Loucy (cell line): Measurements from ENCODE around the gene S100A3.

ENCODE experiments used
- H2AFZ ChIP-seq: fragments of 200-600 bp; sonication (generic); 2 replicates; pipeline ENCODE4 v1.6.0; 2016; ENCODE audit warnings: antibody characterized with exemption, mild to moderate bottlenecking, low read length, moderate library complexity
- H3F3A ChIP-seq: fragments of 200-600 bp; 2 replicates; pipeline ENCODE4 v1.6.0; 2016; ENCODE audit warnings: antibody characterized with exemption, low read depth, mild to moderate bottlenecking
- H3K27me3 ChIP-seq: fragments of 200-600 bp; sonication (generic); 2 replicates; pipeline ENCODE4 v1.6.1; 2014; ENCODE audit warnings: low read length, mild to moderate bottlenecking; ENCODE audit not compliant: insufficient read depth, poor library complexity, severe bottlenecking
- H3K36me3 ChIP-seq: fragments of 200-600 bp; sonication (generic); 2 replicates; pipeline ENCODE4 v1.6.1; 2016; ENCODE audit warnings: low read length; ENCODE audit not compliant: insufficient read depth
- H3K4me1 ChIP-seq: fragments of 200-600 bp; sonication (generic); 2 replicates; pipeline ENCODE4 v1.5.1; 2014; ENCODE audit warnings: low read length, mild to moderate bottlenecking; ENCODE audit not compliant: insufficient read depth, poor library complexity, severe bottlenecking
- H3K4me2 ChIP-seq: fragments of 200-600 bp; sonication (generic); 2 replicates; pipeline ENCODE4 v1.6.0; 2014; ENCODE audit warnings: antibody characterized with exemption, low read length, low read depth, mild to moderate bottlenecking; ENCODE audit not compliant: poor library complexity, severe bottlenecking
- H3K4me3 ChIP-seq: fragments of 200-600 bp; sonication (generic); 2 replicates; pipeline ENCODE4 v1.5.1; 2014; ENCODE audit warnings: low read length, mild to moderate bottlenecking, mixed read lengths; ENCODE audit not compliant: poor library complexity, severe bottlenecking
- H3K79me2 ChIP-seq: fragments of 200-600 bp; sonication (generic); 2 replicates; pipeline ENCODE4 v1.6.1; 2014; ENCODE audit warnings: low read length; ENCODE audit not compliant: insufficient read depth
- H3K9ac ChIP-seq: fragments of 200-600 bp; sonication (generic); 2 replicates; pipeline ENCODE4 v1.6.0; 2014; ENCODE audit warnings: mild to moderate bottlenecking, low read depth, low read length, moderate library complexity; ENCODE audit not compliant: poor library complexity, severe bottlenecking
- H3K9me2 ChIP-seq: fragments of 200-600 bp; sonication (generic); replicated peaks from 2 replicates; pipeline ENCODE4 v1.6.1; 2016; ENCODE audit warnings: low read depth, low read length, mixed read lengths
- H3K9me3 ChIP-seq: fragments of 200-600 bp; sonication (generic); 2 replicates; pipeline ENCODE4 v1.6.1; 2014; ENCODE audit warnings: mild to moderate bottlenecking, antibody characterized with exemption, low read length, low read depth; ENCODE audit not compliant: insufficient read depth
- H4K20me1 ChIP-seq: fragments of 200-600 bp; sonication (generic); 2 replicates; pipeline ENCODE4 v1.6.0; 2014; ENCODE audit warnings: antibody characterized with exemption, low read length, mild to moderate bottlenecking; ENCODE audit not compliant: insufficient read depth, poor library complexity, severe bottlenecking
- EZH2phosphoT487 ChIP-seq: fragments of 200-600 bp; IDR thresholded peaks from 2 replicates; pipeline ENCODE4 v1.6.1; 2018; ENCODE audit warnings: antibody characterized with exemption, mild to moderate bottlenecking, moderate library complexity, borderline replicate concordance
- TF ChIP-seq, protein P1 (sequence below): fragments of 200-600 bp; sonication (generic); conservative IDR thresholded peaks from 2 replicates; pipeline ENCODE4 v1.5.1; 2014; ENCODE audit warnings: mild to moderate bottlenecking, antibody characterized with exemption, low read length

S100A3 gene

DNA sequence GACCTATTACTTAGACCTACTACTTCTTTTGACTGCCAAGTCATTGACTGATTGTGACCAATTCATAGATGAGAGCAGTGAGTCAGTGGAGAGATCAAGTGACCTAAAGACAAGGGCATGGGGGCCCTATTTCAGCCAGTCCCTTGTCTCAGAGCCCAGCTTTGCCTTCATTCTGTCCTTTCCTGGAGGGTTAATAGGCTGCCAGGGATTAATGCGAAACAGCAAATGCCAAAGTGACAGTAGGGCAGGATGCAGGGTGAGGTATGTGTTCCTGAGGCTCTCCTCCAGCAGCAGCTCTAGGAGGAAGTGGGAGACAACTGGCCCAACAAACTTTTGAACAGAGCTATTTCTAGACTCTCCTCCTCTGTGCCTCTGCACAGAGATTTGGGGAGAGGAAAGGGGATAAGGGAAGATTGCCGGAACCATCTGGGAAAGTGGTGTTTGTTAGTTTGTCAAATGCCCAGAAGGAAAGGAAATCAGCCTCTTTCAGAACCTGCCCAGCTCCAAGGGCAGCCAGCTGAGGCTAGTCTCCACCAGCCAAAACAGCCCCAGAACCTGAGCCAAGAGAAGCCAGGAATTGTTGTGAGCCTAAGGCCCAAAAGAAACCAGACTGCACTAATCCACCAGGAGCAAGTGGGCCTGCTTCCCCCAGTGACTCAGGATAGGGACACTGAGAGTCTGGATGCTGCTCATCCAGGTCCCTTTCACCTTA is 4.9 kb upstream of the S100A3 start:
- Histone ChIP-seq H3K27me3 (no peaks in the 10 kb centered on the region), H3K4me1 (peaks cover 27% of the 10 kb centered on the region), H2AFZ (no peak overlapping the region), H3F3A (no peaks in the 10 kb centered on the region), H3K4me3 (no peak overlapping the region), H3K4me2 (no peak overlapping the region), H3K9me2 (no peaks in the 10 kb centered on the region), H3K36me3 (no peaks in the 10 kb centered on the region), H3K9ac (peak overlapping the region; percentile 35), H3K79me2 (no peaks in the 10 kb centered on the region), H4K20me1 (no peaks in the 10 kb centered on the region), H3K9me3 (no peaks in the 10 kb centered on the region)
- TF ChIP-seq, protein P1, sequence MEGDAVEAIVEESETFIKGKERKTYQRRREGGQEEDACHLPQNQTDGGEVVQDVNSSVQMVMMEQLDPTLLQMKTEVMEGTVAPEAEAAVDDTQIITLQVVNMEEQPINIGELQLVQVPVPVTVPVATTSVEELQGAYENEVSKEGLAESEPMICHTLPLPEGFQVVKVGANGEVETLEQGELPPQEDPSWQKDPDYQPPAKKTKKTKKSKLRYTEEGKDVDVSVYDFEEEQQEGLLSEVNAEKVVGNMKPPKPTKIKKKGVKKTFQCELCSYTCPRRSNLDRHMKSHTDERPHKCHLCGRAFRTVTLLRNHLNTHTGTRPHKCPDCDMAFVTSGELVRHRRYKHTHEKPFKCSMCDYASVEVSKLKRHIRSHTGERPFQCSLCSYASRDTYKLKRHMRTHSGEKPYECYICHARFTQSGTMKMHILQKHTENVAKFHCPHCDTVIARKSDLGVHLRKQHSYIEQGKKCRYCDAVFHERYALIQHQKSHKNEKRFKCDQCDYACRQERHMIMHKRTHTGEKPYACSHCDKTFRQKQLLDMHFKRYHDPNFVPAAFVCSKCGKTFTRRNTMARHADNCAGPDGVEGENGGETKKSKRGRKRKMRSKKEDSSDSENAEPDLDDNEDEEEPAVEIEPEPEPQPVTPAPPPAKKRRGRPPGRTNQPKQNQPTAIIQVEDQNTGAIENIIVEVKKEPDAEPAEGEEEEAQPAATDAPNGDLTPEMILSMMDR: no peak
- TF ChIP-seq EZH2phosphoT487: no peak

GRCh38 chr1:153553096-153553495 is 4.0 kb upstream of the S100A3 start:
- H3K9me2 ChIP-seq: no peaks in the 10 kb centered on the region
- no peak overlapping the region for H2AFZ ChIP-seq
- peaks cover 34% of the 10 kb centered on the region for H3K4me1 ChIP-seq
- no peaks in the 10 kb centered on the region for H3K79me2 ChIP-seq
- no peak for TF ChIP-seq EZH2phosphoT487
- TF ChIP-seq, protein P1: no peak
- no peaks in the 10 kb centered on the region for H3K27me3 ChIP-seq
- H3K9ac ChIP-seq: no peak overlapping the region
- no peaks in the 10 kb centered on the region for H3K9me3 ChIP-seq
- H3K4me3 ChIP-seq: no peak overlapping the region
- no peak overlapping the region for H3K4me2 ChIP-seq
- H3F3A ChIP-seq: no peaks in the 10 kb centered on the region
- no peaks in the 10 kb centered on the region for H4K20me1 ChIP-seq
- H3K36me3 ChIP-seq: no peaks in the 10 kb centered on the region

DNA sequence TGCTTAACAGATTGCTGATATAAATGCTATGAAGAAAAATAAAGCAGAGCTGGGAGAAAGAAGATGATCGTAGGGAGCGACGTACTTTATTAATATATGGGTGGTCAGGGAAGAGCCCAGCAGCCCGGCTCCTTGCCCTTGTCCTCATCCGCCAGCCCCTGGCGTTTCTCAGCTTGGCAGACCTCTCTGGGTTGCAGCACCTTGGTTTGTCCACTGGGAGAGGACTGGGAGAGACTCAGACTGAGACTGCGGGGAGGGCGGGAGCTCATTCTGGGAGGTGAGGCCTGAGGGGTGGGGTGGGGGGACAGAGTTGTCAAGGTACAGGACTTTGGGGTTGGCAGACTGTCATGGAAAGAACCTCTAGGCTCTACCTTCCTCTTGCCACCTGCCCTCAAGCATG is 3.3 kb upstream of the S100A3 start:
- Histone ChIP-seq H3K4me3 (no peak overlapping the region), H3K9me3 (no peaks in the 10 kb centered on the region), H3K79me2 (no peaks in the 10 kb centered on the region), H3K4me2 (no peak overlapping the region), H3K4me1 (peaks cover 41% of the 10 kb centered on the region), H3F3A (no peaks in the 10 kb centered on the region), H3K27me3 (no peaks in the 10 kb centered on the region), H3K9me2 (no peaks in the 10 kb centered on the region), H4K20me1 (no peaks in the 10 kb centered on the region), H3K36me3 (no peaks in the 10 kb centered on the region), H2AFZ (no peak overlapping the region), H3K9ac (no peak overlapping the region)
- TF ChIP-seq, protein P1: no peak; the same call in none of the 2 replicates
- no peak for TF ChIP-seq EZH2phosphoT487
